Renal pelvis (tissue), 4 donors: ENCODE results near the gene CFAP298. TPM values are rescaled to one million over a fixed set of nuclear protein-coding genes. Genes with fewer than 3 reads are reported as not detected.
A peak's percentile ranks its signal among the peaks of the same experiment; 100 is the strongest.
"Not testable (repeated sequence)": the region's sequence is repeated elsewhere in the genome, so short reads cannot be mapped to it uniquely, and the experiment has no call there.

Source experiments
- DNase-seq: peaks from one replicate; pipeline ENCODE4 v3.0.0-alpha.2; 2013
- polyA plus RNA-seq, 3 donors: library from polyadenylated mRNA; unstranded; fragments of 120-200 nt; gene quantifications; one replicate each; pipeline ENCODE4 v1.2.1, GENCODE V29; 2013; ENCODE audit not compliant: insufficient read length in 3 of 3

The CFAP298 gene
- polyA plus RNA-seq, 3 donors: 62.9 to 75.7 (median 67.2) TPM

DNA sequence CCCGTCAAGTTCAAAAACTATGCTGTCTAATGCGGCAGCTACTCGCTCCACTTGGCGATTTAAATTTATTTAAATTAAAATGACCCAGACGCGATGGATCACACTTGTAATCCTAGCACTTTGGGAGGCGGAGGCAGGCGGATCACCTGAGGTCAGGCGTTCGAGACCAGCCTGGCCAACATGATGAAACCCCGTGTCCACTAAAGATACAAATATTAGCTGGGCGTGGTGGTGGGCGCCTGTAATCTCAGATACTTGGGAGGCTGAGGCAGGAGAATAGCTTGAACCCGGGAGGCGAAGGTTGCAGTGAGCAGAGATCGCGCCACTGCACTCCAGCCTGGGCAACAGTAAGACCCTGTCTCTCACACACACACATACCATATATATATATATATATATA, 1.2 kb downstream of the CFAP298 start:
- not testable (repeated sequence) for DNase-seq

DNA sequence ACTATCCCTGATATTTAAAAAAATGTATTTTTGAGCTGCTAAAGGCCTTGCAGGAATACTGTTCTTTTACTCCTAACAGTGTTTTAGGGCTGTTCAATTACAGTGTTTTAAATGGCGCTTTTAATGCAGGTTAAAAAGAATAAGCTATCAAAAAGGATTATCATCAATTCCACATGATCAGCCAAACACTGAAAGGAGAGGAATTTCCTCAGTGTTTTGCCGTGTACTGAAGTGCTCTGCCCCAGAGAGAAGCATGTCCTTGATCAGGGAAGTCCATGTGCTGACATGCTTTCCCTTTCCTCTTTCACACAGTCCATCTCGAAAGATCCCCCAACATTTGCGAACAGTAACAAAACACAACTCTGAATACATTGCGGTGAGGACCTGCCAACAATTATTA, 3.3 kb downstream of the CFAP298 start:
- no peak for DNase-seq

DNA sequence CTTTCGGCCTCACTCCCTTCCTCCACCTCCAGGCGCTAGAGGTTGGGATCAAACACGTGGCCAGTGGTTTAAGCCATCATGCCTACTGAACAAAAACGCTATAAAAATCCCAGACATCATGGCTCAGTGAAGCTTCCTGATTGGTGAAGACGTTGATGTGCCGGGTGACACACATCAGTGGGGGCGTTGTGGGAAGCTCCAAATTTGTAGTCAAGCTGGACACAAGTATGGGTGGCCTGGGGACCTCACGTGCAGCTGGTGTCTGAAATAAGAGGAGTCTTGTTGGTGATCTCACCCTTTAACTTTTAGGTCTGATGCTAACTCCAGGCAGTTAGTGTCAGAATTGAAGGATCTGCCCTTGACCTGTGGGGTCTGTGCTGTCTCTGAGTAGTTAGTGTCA, 6.7 kb downstream of the CFAP298 start:
- DNase-seq: no peak

DNA sequence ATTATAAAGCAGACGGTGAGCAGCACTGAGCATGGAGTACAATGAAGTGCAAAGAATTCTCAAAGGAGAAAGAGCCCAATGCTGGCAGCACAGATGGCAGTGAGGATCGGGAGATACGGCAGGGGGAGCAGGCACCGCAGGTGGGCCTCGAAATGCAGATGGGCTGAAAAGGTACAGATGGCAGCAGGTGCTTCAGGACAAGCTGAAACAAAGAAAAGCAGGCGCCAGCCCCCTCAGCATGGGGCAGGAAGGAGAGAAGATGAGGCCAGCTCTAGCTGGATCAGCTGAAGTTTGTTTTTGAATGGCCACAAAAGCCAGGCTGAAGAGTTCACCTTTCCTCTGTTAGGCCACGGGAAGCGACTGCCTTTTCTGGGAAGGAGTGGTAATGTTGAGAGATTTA, 7.7 kb downstream of the CFAP298 start:
- DNase-seq: no peak

DNA sequence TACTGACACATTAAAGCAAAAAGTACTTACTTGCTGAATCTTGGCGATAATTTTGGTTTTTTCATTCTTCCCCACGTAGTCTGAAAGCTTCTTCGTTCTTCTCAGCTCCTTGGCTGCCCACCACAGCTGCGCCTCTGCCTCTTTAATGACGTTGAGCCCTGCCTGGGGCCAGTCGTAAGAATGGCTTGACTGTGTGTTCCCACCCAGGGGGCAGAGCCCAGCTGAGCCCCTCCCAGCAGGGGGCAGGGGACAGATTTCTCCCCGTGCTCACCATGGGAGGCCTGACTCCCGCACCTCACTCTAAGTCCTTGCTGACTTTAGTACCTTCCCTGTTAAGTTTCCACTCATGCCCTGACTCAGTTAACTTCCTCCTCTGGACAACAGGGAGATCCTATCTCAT, 9.0 kb downstream of the CFAP298 start:
- DNase-seq: no peak

DNA sequence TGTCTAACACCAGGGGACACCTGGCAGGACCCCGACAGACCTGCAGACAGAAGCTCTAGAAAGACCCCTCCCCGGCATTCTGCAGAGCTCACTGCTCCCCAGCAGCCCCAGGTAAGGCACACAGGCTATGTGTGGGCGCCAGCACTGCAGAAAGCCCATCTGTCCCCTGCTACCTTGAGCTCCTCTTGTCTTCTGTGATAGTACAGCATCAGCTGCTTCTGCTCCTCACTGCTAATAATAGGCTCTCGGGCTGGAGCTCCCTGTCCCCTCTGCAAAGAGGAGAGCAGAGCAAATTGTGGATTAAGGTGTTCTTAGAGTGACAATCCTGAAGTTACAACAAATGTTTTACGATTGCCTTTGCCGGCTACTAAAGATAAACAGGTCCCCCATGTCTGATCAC, 10.1 kb downstream of the CFAP298 start:
- DNase-seq: no peak

DNA sequence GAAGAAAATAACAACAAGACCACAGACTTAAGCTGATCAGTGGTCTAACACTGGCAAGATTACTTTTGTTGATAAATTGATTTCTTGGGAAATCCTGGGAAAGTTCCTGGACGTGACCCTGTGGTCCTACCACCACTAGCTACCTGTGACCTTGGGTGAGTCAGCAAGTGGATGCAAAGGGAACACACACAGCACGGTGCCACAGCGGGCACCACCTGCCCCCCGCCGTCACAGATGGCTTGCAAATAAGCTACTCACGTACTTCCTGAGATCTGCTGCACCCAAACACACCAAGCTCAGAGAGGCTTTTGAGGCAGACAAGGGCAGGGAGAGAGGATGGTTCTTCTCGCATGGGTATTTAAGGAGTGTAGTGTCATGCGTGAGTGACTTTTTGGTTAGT, 12.7 kb downstream of the CFAP298 start:
- no peak for DNase-seq

DNA sequence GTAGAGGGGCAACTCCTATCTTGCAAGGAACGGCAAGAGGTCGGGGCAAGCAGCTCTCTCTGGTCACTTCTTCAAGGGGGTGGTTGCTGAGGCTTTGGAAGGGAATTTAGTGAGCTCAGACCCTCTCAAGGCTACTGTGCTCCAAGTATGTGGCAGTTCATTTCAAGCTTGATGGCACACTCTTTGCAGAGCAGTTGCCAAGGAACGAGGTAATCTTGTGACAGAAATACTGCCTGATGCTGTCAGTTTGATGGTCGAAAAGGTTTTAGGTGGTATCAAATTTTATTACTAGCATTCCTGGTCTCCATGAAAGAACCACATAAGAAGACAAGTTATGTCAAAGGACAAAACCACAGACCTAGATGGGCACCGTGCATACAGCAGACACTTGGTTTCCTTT, 13.1 kb downstream of the CFAP298 start:
- DNase-seq: peak; percentile 86

DNA sequence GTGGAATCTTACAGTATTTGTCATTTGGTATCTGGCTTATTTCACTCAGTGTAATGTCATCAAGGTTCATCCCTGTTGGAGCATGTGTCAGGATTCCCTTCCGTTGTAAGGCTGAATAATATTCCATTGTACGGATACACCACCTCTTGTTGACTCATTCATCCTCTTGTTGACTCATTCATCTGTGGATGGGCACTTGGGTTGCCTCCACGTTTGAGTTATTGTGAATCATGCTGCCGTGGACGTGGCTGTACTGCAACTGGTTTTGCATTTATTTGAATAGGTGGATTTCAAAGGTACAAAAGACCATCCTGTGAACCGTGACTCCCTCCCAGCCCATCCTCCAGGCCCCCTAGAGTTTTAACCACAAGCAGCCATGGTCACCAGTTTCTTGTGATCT, 15.0 kb downstream of the CFAP298 start:
- no peak for DNase-seq

DNA sequence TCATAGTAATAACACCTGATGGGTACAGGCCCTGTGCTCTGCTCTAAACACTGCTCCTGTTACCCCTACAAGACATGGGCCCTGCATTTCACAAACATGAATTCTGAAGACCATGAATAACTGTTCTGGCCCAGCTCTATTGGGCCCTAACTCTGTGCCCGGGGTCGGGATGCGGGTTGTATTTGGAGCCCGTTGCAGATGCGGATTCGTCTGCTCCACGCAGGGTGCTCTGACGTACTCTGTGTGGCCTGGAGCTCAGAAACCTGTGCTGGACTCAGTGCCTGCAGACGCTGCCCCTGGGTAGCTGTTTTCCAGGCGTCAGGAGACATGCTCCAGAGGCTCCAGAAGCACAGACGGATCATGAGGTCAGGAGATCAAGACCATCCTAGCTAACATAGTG, 16.7 kb downstream of the CFAP298 start:
- no peak for DNase-seq

DNA sequence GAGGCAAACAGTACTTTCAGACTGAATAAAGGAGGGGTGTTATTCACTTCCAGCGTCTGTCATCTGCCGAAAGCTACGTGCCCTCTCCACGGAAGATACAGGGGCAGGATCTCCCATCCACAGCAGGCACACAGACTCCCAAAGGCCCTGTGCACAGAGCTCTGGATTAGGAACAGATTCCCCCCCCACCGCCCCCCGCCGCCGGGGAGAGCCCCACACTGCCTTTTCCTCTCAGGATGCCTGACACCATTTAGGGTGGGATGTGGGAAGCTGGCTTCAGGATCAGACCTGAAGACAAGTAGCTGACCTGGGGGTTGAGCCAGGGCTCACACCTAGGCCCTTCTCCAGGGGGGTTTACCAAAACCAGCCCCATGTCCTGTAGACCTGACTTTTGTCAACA, 18.5 kb downstream of the CFAP298 start:
- no peak for DNase-seq

DNA sequence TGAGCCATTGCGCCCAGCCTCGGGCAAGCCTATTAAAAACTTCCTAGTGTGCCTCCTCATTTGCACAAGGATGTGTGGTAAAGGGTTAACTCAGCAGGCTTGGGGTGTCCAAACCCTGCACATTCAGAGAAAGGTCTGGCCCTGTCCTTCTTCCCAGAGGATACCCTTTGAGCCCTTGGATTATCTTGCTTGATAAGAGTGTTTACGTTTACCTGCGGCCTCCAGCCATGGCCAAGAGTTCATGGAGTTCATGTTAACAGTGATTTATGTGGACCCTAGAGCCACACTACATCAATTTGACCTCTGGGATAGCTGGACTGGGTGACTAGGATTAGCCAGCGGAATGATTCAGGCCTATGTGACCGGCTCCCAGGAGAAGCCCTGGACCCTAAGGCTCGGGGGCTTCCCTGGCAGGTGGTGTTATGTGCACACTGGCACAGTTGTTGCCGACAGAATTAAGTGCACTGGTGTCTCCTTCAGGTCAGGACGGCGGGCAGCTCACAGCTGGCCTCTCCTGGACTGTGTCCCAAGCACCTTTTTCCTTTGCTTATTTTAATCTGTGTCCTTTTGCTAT, 19.2 kb downstream of the CFAP298 start:
- no peak for DNase-seq

DNA sequence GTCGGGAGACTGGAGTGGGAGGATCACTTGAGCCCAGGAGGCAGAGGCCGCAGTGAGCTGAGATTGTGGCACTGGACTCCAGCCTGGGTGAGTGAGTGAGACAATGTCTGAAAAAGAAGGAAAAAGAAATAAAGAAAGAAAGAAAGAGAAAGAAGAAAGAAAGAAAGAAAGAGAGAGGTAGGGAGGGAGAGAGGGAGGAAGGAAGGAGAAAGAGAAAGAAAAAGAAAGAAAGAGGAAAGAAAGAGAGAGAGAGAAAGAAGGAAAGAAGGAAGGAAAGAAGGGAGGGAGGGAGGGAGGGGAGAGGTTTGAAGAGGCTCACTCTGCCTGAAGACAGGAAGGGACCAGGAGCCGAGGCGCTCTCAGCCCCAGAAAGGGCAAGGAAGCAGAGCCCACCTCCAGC, 22.0 kb downstream of the CFAP298 start:
- DNase-seq: no peak

DNA sequence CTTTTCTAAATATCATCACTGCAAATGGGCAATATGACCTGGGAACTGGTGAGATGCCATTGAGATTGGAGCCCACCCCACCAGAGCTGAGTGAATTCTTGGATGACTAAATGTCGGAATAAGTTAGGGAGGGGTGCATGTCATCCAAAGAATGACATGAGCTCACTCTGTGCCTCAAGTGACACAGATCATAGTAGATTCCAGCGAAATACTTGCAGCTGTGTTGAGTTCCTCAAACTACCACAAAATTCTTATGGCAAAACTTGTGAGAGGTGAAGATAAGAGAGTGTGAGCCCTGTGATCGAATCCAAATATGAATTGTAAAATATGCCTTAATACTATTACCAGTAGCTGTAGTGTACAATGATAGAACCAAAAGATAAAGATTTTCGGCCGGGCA, 24.5 kb downstream of the CFAP298 start:
- DNase-seq: no peak

DNA sequence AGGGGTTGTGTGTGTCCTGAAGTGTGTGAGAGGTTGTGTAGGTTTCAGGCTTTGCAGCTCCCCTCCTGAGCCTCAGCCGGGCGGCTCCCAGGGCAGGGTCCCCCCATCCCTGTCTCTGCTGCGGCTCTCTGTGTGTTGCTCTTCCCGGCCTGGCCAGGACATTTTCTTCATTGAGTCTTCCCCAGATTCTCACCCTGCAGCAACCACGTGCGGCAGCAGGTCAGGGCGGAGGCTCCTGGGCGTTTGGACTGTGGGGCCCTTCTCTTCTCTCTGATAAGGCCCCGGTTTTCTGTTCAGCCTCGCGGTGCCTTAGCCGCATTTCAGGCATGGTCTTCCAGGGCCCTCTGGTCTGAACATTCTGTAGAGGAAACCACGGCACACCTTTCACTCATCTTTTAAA, 25.1 kb downstream of the CFAP298 start:
- no peak for DNase-seq

DNA sequence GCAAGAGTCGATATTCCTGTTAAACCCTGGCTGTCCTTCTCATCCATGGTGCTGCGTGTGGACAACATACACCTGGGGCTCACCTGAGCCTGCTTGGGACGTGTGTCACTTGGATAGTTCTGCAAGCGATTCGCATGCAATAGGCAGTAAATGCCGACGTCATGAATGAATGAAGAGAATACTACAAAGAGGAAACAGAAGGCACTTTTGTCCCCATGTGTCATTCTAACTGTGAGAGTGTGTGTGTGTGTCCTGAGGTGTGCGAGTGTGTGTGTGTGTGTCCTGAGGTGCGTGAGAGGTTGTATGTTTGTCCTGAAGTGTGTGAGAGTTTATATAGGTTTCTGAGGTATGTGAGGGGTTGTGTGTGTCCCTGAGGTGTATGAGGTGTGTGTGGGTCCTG, 26.2 kb downstream of the CFAP298 start:
- DNase-seq: no peak

DNA sequence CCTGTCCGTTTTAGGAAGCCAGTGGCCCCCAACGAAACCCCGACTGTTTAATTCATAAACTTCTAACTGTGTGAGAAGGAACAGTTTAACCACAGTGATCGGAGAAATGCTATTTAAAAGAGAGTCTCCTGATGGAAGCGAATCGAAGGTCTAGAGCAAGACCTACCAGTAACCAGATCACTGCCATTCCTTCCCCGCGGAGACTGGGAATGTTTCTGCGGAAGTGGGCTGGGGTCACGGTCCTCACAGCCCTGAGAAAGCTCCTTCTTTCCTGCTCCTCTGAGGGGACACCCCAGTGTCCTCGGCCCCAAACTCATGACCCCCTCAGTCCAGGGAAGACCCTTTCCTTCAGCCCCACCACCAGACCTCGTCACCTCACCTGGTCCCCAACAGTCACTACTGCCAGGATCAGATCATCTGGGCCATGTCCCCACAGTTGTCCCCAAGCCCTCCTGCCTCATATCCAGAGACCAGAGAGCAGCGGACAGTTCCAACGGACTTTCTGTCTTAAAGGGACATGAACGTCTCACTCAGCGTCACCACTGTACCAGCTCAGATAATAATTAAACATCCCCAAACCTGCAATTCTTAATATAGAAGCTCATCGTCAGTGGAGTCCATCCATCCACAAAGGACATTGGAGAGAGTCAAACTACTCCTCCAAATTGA, 27.0 kb downstream of the CFAP298 start, which contains the start of gene TCP10L:
TSS of gene TCP10L (minus strand) at position 482 of the 669 bp plus-strand sequence. CDS start 1,219 bp downstream, outside the sequence.
- no peak for DNase-seq

DNA sequence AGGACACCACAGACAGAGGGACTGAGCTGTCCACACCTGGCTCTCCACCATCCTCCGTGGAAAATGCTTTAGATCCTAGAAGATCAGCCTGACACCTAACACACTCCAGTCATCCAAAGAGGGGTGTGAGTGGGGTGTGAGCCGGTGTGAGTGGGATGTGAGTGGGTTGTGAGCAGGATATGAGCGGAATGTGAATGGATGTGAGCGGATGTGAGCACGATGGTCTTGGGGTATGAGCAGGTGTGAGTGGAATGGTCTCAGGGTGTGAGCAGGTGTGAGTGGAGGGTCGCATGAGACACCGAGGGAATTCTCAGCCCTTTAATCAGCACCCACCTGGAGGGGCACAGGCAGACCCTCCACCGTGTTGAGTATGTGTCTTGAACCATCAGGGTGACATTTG, 27.7 kb downstream of the CFAP298 start:
- no peak for DNase-seq

DNA sequence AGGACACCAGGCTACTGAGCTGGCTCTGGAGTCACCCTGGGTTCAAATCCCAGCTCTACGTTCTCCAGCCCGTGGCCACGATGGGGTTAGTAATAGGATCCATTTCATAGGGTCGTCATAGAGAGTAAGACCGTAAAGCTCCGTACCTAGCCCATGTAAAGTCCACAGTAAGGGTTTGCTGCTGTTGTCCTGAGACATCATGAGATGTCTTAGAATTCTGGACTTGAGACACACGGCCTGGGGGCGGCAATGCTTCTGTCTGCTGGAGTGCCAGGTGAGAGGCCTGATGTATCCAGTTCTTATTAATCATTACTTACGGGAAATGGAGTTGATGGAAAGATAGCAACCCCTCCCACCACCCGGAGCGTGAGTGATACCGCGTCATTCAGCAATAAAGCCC, 30.4 kb downstream of the CFAP298 start:
- no peak for DNase-seq

DNA sequence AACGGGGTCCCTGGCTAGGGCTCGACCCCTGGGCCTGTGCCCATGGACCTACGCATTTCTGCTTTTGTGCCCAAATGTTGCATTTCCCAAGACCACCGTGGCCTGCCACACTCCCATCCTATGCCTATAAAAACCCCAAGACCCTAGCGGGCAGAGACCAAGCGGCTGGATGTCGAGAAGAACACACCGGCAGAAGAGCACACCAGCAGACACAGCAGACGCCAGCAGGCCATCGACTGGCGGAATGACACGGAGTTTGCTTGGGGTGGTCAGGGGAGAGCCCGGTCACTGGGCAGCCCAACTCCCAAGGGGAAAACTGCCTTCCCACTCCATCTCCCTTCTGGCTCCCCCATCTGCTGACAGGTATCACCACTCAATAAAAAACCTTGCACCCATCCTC, 31.2 kb downstream of the CFAP298 start:
- DNase-seq: no peak

DNA sequence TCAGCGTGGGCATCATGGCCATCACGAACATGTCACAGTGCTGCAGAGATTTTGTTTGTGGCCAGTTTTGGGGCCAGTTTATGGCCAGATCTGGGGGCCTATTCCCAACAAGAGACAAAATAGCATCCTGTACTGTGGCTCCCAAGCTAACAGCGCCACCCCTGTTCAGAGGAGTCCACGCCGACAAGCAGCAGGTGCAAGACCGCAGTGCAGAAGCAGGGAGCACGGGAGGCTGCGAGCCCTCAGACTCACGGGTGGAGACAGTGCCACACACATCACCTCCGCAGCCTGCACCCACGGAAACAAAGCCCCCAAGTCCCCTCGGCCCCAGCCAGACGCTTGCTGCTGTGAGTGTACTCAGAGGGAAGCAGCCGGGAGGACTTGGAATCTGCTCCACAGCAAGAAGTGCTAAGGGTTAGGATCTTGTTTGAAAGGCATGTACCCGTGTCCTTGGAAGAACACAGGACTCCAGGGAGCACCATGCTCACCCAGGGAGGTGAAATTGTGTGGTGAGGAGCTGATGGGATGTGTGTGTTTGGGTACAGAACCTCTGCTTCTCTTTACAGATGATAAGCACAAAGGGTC, 34.0 kb downstream of the CFAP298 start:
- DNase-seq: no peak

DNA sequence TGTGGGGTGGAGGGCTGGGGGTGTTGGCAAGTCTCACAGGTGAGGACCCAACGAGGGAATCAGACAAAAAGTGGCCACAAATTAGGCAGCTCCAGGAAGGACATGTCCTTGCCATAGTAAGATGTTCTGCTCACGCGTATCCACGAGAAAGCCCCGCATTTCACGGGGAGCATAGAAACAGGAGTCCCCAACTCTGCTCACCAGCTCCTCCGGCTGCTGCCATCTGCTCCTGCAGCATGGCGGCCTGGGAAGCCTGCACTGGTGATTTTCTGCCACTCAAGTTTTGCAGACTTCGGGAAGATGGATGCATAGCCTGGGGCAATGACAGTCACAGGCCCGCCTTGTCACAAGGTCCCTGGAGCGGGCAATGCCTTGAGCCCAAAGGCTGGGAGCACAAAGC, 36.2 kb downstream of the CFAP298 start:
- no peak for DNase-seq
